KMS-11 (cell line): ENCODE measurements around the gene SERPINB12.

Experiments
- H2AFZ ChIP-seq: fragments of 200-600 bp; sonication (generic); 2 replicates; pipeline ENCODE4 v1.6.1; 2016; ENCODE audit warnings: antibody characterized with exemption, mixed run types, low read depth
- H3K27ac ChIP-seq: fragments of 200-600 bp; sonication (generic); 2 replicates; pipeline ENCODE4 v1.6.1; 2016; ENCODE audit warnings: mild to moderate bottlenecking, mixed run types
- H3K27me3 ChIP-seq: fragments of 200-600 bp; sonication (generic); 2 replicates; pipeline ENCODE4 v1.6.1; 2017; ENCODE audit warnings: mild to moderate bottlenecking, low read depth, mixed run types, moderate library complexity; ENCODE audit not compliant: insufficient read depth
- H3K36me3 ChIP-seq: fragments of 200-600 bp; sonication (generic); 2 replicates; pipeline ENCODE4 v1.6.1; 2017; ENCODE audit warnings: mild to moderate bottlenecking, mixed run types; ENCODE audit not compliant: insufficient read depth
- H3K4me1 ChIP-seq: fragments of 200-600 bp; sonication (generic); 2 replicates; pipeline ENCODE4 v1.6.1; 2016; ENCODE audit warnings: mild to moderate bottlenecking, low read depth, mixed run types; ENCODE audit not compliant: poor library complexity, severe bottlenecking
- H3K4me2 ChIP-seq: fragments of 200-600 bp; sonication (generic); 2 replicates; pipeline ENCODE4 v1.7.0; 2016; ENCODE audit warnings: mild to moderate bottlenecking, mixed run types
- H3K4me3 ChIP-seq: fragments of 200-600 bp; sonication (generic); IDR thresholded peaks from 2 replicates; pipeline ENCODE4 v1.6.1; 2017; ENCODE audit warnings: low read depth, low read length, mixed read lengths; ENCODE audit not compliant: insufficient read depth
- H3K79me2 ChIP-seq: fragments of 200-600 bp; sonication (generic); 2 replicates; pipeline ENCODE4 v1.6.1; 2016; ENCODE audit warnings: low read depth, mixed run types; ENCODE audit not compliant: insufficient read depth
- H3K9ac ChIP-seq: fragments of 200-600 bp; sonication (generic); 2 replicates; pipeline ENCODE4 v1.6.1; 2016; ENCODE audit warnings: mild to moderate bottlenecking, mixed run types
- H4K20me1 ChIP-seq: fragments of 200-600 bp; sonication (generic); 2 replicates; pipeline ENCODE4 v1.6.1; 2016; ENCODE audit warnings: mild to moderate bottlenecking, mixed run types; ENCODE audit not compliant: insufficient read depth
- CTCF ChIP-seq: fragments of 200-600 bp; sonication (generic); conservative IDR thresholded peaks from 2 replicates; pipeline ENCODE4 v1.6.1; 2017; ENCODE audit warnings: low read depth, mild to moderate bottlenecking, antibody characterized with exemption, low read length, moderate library complexity, mixed read lengths

Gene SERPINB12

DNA sequence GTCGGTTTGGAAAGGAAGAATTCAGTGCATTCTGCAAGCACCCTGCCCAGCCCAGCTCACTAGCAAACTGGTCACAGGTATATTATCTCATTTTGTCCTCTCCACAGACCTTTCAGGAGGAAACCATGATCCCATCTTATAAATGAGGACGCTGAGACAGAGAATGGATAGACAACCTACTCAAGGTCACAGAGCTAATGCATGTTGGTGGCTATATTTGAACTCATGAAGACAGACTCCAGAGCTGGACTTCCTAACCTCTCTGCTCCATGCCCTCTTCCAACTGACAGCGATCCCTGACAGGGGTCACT lies 35.9 kb upstream of the SERPINB12 start:
- H3K27ac ChIP-seq: no peak overlapping the region
- H2AFZ ChIP-seq: no peak overlapping the region
- peak; percentile 59 for TF ChIP-seq CTCF
- H3K4me2 ChIP-seq: no peak overlapping the region
- no peak overlapping the region for H3K4me3 ChIP-seq
- no peak overlapping the region for H3K9ac ChIP-seq
- H3K4me1 ChIP-seq: no peaks in the 10 kb centered on the region
- no peaks in the 10 kb centered on the region for H3K79me2 ChIP-seq
- H3K36me3 ChIP-seq: no peaks in the 10 kb centered on the region
- H4K20me1 ChIP-seq: no peaks in the 10 kb centered on the region
- no peaks in the 10 kb centered on the region for H3K27me3 ChIP-seq

- no peaks in the 10 kb centered on the region for H3K4me1 ChIP-seq
- H3K27me3 ChIP-seq: no peaks in the 10 kb centered on the region
- H3K4me3 ChIP-seq: no peak overlapping the region
- no peak overlapping the region for H3K27ac ChIP-seq
- H4K20me1 ChIP-seq: no peaks in the 10 kb centered on the region
- H3K9ac ChIP-seq: no peak overlapping the region
- H2AFZ ChIP-seq: no peak overlapping the region
- no peak overlapping the region for H3K4me2 ChIP-seq
- H3K36me3 ChIP-seq: no peaks in the 10 kb centered on the region
- no peak for TF ChIP-seq CTCF
- H3K79me2 ChIP-seq: no peaks in the 10 kb centered on the region
These were observed 33.6 kb upstream of the SERPINB12 start for GRCh38 chr18:63508596-63508995.

DNA sequence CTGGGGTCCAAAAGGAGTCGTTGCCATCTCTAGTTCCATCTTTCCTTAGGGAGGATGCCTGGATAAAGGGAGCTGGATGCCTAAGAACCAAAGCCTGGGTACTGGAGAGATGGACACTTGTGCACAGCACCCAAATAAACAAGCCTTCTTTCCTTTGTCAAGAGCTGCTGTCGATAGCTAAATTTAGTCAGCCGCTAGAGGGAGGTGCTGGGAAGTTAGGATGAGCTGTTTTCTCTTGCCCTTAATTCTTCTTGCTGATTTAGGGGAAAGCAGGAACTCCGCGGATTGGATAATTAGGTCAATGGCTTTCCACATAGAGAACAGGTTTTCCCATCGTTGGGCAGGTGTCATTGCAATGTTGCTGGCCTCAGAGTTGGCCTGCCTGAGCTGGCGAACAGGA lies 30.9 kb upstream of the SERPINB12 start:
- H4K20me1 ChIP-seq: no peaks in the 10 kb centered on the region
- H3K4me2 ChIP-seq: no peak overlapping the region
- TF ChIP-seq CTCF: peak; percentile 72
- H3K9ac ChIP-seq: no peak overlapping the region
- no peak overlapping the region for H3K27ac ChIP-seq
- H3K4me1 ChIP-seq: no peaks in the 10 kb centered on the region
- H3K79me2 ChIP-seq: no peaks in the 10 kb centered on the region
- H3K36me3 ChIP-seq: no peaks in the 10 kb centered on the region
- H2AFZ ChIP-seq: no peak overlapping the region
- no peak overlapping the region for H3K4me3 ChIP-seq
- no peaks in the 10 kb centered on the region for H3K27me3 ChIP-seq

DNA sequence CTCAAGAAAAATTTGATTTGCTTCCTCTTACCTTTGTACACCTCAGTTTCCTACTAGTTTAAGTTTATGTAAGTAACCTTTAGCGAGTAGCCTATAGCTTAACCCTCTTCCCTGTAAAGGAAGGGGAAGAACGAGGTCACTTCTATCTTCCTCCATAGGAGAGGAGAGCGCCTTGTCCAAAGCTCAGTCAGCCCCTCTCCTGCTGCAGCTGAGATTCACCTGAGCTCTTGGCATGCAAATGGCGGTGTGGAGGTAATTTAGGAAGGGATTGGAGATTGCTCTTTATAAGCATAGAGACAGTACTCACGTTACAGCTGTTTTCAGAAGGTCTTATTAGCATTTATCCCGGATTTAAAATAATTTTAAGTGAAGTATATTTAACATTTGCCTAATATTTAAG lies 27.8 kb upstream of the SERPINB12 start:
- Histone ChIP-seq H4K20me1 (no peaks in the 10 kb centered on the region), H3K27me3 (no peaks in the 10 kb centered on the region), H3K9ac (no peak overlapping the region), H3K4me3 (no peak overlapping the region), H3K4me2 (no peak overlapping the region), H2AFZ (no peak overlapping the region), H3K4me1 (peaks cover 3% of the 10 kb centered on the region), H3K36me3 (no peaks in the 10 kb centered on the region), H3K79me2 (no peaks in the 10 kb centered on the region), H3K27ac (no peak overlapping the region)
- no peak for TF ChIP-seq CTCF
